HL-60 (cell line): ENCODE data around the gene SCG2.

Source experiments
- DNase-seq, 2 experiments: peaks; one replicate each; pipeline ENCODE4 v3.0.0-alpha.2; 2010 to 2020; ENCODE audit warnings: low read depth in 1 of 2, low spot score in 1 of 2
- H3K27ac ChIP-seq: fragments of 250-450 bp; sonication (Bioruptor Pico); replicated peaks from 2 replicates; pipeline ENCODE4 v1.5.1; 2020; ENCODE audit warnings: mild to moderate bottlenecking, moderate library complexity
- H3K27me3 ChIP-seq: fragments of 250-450 bp; sonication (Bioruptor Pico); 2 replicates; pipeline ENCODE4 v1.5.1; 2021; ENCODE audit warnings: mild to moderate bottlenecking, moderate library complexity; ENCODE audit not compliant: insufficient read depth, poor library complexity, severe bottlenecking
- H3K4me3 ChIP-seq: replicated peaks from 2 replicates; pipeline ENCODE4 v1.5.1; 2011; ENCODE audit warnings: mild to moderate bottlenecking, control low read depth, low read length; ENCODE audit not compliant: insufficient read depth
- CTCF ChIP-seq: IDR thresholded peaks from one replicate; pipeline ENCODE4 v1.5.1; 2011; ENCODE audit warnings: low read length, control low read depth, inconsistent platforms; ENCODE audit not compliant: insufficient read depth
- GABPA ChIP-seq: IDR thresholded peaks from 2 replicates; pipeline ENCODE4 v1.6.1; 2012; ENCODE audit warnings: low read depth
- POLR2AphosphoS5 ChIP-seq: IDR thresholded peaks from 2 replicates; pipeline ENCODE4 v1.6.1; 2012; ENCODE audit warnings: low read depth
- REST ChIP-seq: IDR thresholded peaks from 2 replicates; pipeline ENCODE4 v1.6.1; 2012; ENCODE audit warnings: low read depth; ENCODE audit not compliant: insufficient replicate concordance
- SPI1 ChIP-seq: IDR thresholded peaks from 2 replicates; pipeline ENCODE4 v1.6.1; 2012; ENCODE audit warnings: low read depth, mild to moderate bottlenecking, borderline replicate concordance

The SCG2 gene

GRCh38 chr2:223647258-223647952, 45.2 kb upstream of the SCG2 start:
- H3K27ac ChIP-seq, result no peak overlapping the region
- no peak for DNase-seq
- no peak overlapping the region for H3K4me3 ChIP-seq
- TF ChIP-seq SPI1 (no peak), CTCF (no peak), POLR2AphosphoS5 (no peak), REST (no peak), GABPA (no peak)
- H3K27me3 ChIP-seq, result no peaks in the 10 kb centered on the region

- Histone ChIP-seq H3K4me3 (no peak overlapping the region), H3K27me3 (no peaks in the 10 kb centered on the region), H3K27ac (no peak overlapping the region)
- DNase-seq, result no peak
- TF ChIP-seq SPI1 (no peak), REST (no peak), POLR2AphosphoS5 (no peak), GABPA (no peak), CTCF (no peak)
Measured at GRCh38 chr2:223644136-223644535, 42.0 kb upstream of the SCG2 start.

GRCh38 chr2:223643309-223643708, 41.1 kb upstream of the SCG2 start:
- H3K4me3 ChIP-seq, result no peak overlapping the region
- no peaks in the 10 kb centered on the region for H3K27me3 ChIP-seq
- H3K27ac ChIP-seq, result no peak overlapping the region
- no peak for DNase-seq
- no peak for TF ChIP-seq SPI1

DNA sequence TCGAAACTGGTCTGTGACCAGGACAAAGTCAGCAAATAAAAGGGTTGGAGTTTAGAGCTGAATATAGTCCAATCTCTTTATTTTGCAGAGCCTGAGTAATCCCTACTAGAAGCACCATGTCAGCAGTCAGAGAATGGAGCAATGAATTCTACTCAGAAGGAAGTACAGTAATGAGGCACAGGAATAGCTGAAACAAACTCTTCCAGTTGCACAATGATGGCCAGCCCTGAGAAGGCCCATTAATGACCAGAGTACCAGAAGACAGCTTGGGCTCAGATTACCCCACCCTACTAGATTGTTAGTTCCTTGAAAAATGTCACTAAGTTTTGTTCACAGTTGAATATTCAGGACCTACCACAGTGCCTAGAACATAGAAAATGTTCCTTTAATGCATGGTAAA, 40.3 kb upstream of the SCG2 start:
- H3K27ac ChIP-seq, result peak overlapping the region; percentile 26; the same call in 1 of the 2 replicates
- TF ChIP-seq REST (no peak), POLR2AphosphoS5 (no peak), SPI1 (no peak), CTCF (no peak), GABPA (no peak)
- peak; percentile 20 to 69 for DNase-seq
- H3K27me3 ChIP-seq, result no peaks in the 10 kb centered on the region
- H3K4me3 ChIP-seq, result no peak overlapping the region
